H1 (cell line): ENCODE results near the gene STAT2.

Experiments used
- CBX5 ChIP-seq: fragments of 300-800, 300-1000 bp; sonication (generic); IDR thresholded peaks from 2 replicates; pipeline ENCODE4 v1.7.1; 2016; ENCODE audit warnings: antibody characterized with exemption, low read length, low read depth
- JUND ChIP-seq: IDR thresholded peaks from 2 replicates; pipeline ENCODE4 v1.6.1; 2011; ENCODE audit warnings: mild to moderate bottlenecking, improper control_type of control experiment, low read length
- RFX5 ChIP-seq: IDR thresholded peaks from 2 replicates; pipeline ENCODE4 v1.6.1; 2011; ENCODE audit warnings: low read depth, low read length, improper control_type of control experiment, borderline replicate concordance

DNA sequence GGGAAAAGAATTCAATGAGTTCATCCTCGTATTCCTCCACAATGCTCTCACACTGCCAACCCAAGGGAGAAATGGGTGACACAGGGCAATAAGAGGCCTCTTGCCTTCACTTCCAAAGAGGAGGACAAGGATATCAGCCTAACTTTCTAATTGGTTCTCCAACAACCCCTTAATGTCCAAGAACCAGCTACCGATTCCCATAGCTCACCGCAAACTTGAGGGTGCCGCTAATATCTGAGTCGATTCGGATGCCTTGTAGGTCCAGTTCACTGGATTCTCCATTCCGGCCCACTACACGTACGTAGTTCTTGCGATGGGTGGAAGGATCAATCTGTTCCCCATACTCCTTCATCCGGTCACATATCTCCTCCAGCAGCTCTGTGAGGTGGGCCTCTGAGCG lies 48.9 kb downstream of the STAT2 start:
- TF ChIP-seq JUND (no peak), RFX5 (no peak), CBX5 (no peak)
